Esophagus squamous epithelium (tissue), 4 donors: ENCODE data around the gene THSD8.
"Not testable (repeated sequence)": the region's sequence is repeated elsewhere in the genome, so short reads cannot be mapped to it uniquely, and the experiment has no call there.

Source experiments
- POLR2A ChIP-seq, 4 donors: fragments of 450-650 bp; IDR thresholded peaks; one replicate each; pipeline ENCODE4 v1.6.1; 2017; ENCODE audit warnings: antibody characterized with exemption in 4 of 4, mild to moderate bottlenecking in 4 of 4, moderate library complexity in 3 of 4
- TF ChIP-seq, protein P1 (sequence below), 6 experiments: fragments of 450-650 bp in 4 of 6; fragments of 200-600 bp in 2 of 6; sonication (generic) in 2 of 6; IDR thresholded peaks; one replicate each; pipeline ENCODE4 v1.5.1; 2016 to 2019; ENCODE audit warnings: antibody characterized with exemption in 6 of 6, mild to moderate bottlenecking in 4 of 6, moderate library complexity in 4 of 6

DNA sequence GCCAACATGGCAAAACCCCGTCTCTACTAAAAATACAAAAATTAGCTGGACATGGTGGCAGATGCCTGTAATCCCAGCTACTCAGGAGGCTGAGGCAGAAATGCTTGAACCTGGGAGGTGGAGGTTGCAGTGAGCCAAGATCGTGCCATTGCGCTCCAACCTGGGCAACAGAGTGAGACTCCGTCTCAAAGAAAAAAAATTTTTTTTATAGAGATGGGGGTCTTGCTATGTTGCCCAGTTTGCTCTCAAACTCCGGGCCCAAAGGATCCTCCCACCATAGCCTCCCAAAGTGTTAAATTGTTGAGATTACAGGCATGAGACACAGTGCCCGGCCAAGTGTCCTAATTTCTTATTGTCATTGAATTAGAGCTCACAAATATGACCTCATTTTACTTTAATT, 15.3 kb downstream of the THSD8 start:
- TF ChIP-seq, protein P1, sequence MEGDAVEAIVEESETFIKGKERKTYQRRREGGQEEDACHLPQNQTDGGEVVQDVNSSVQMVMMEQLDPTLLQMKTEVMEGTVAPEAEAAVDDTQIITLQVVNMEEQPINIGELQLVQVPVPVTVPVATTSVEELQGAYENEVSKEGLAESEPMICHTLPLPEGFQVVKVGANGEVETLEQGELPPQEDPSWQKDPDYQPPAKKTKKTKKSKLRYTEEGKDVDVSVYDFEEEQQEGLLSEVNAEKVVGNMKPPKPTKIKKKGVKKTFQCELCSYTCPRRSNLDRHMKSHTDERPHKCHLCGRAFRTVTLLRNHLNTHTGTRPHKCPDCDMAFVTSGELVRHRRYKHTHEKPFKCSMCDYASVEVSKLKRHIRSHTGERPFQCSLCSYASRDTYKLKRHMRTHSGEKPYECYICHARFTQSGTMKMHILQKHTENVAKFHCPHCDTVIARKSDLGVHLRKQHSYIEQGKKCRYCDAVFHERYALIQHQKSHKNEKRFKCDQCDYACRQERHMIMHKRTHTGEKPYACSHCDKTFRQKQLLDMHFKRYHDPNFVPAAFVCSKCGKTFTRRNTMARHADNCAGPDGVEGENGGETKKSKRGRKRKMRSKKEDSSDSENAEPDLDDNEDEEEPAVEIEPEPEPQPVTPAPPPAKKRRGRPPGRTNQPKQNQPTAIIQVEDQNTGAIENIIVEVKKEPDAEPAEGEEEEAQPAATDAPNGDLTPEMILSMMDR (IDR thresholded peaks at IDR 0.05), result not testable (repeated sequence)
- not testable (repeated sequence) for TF ChIP-seq POLR2A (IDR thresholded peaks at IDR 0.05)
